D721Med (cell line): ENCODE results near the gene LGR4.

Experiments
- DNase-seq: peaks from one replicate; pipeline ENCODE4 v3.0.0; 2011; ENCODE audit warnings: low spot score; ENCODE audit not compliant: insufficient read length
- FAIRE-seq: peaks from 2 replicates; lab custom pipeline; 2011; peaks lifted over from hg19 to GRCh38; lab: Jason Lieb, UNC
- CTCF ChIP-seq: IDR thresholded peaks from 2 replicates; pipeline ENCODE4 v1.5.1; 2012; ENCODE audit warnings: mild to moderate bottlenecking, control low read depth; ENCODE audit not compliant: insufficient read depth; ENCODE audit errors: missing control alignments

LGR4 gene

DNA sequence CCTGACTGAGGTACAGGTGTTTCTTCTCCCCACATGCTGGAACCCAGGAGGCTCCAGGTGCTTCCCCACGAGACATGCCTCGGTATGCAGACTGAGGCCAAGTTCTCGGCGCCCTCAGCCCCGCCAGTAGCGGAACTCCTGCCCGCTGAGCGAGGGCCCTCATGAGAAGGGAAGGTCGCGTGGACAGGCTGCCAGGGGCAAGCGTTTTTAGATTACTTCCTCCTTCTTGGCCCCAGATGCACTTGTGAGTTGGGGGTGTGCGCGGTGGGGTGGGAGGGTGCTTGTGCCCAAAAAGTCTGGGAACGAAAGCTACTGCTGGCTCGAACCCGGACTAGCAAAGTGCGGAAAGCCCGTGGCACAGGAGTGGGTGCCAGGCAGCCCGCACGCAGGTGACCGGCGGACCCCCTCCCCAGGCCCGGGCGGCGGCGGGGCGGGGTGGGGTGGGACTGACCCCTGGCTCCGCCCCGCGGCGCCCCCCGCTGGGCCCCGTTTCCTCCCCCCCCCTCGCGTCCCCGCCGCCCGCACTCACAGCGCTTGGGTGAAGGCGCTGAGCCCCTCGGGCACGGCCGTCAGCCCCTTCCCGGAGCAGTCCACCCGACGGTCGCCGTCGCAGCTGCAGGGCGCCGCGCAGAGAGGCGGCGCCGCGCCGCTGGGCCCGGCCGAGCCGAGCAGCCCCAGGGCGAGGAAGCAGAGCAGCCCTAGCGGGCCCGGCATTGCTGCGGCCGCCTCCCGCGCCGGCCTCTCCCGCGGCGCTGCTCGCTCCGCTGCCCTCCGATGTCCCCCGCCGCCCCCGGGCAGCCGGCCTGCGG, 797 bp downstream of the LGR4 start:
- no peak for TF ChIP-seq CTCF
- no peak for DNase-seq
- no peak for FAIRE-seq

GRCh38 chr11:27470826-27471588, 1.6 kb downstream of the LGR4 start:
- TF ChIP-seq CTCF: no peak
- FAIRE-seq: no peak
- no peak for DNase-seq

DNA sequence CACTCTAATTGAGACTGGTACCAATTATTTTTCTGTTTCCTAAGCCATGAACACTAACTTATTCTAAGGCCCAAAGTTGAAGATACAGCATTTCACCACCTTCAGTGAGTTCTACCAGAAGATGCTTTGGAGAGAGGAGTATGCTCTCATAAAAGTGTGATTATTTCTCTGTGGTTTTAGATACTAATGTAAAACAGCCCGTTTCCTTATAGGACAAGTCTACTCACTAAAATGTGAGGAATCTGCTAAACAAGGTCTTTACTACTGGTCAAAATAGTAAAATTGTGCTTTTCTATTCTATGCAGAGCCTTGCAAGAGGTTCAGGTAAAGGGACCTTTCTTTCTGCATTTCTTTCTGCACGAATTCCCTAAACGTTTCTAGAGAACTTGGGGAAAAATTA, 2.4 kb downstream of the LGR4 start:
- DNase-seq (no peak), FAIRE-seq (no peak)
- no peak for TF ChIP-seq CTCF

DNA sequence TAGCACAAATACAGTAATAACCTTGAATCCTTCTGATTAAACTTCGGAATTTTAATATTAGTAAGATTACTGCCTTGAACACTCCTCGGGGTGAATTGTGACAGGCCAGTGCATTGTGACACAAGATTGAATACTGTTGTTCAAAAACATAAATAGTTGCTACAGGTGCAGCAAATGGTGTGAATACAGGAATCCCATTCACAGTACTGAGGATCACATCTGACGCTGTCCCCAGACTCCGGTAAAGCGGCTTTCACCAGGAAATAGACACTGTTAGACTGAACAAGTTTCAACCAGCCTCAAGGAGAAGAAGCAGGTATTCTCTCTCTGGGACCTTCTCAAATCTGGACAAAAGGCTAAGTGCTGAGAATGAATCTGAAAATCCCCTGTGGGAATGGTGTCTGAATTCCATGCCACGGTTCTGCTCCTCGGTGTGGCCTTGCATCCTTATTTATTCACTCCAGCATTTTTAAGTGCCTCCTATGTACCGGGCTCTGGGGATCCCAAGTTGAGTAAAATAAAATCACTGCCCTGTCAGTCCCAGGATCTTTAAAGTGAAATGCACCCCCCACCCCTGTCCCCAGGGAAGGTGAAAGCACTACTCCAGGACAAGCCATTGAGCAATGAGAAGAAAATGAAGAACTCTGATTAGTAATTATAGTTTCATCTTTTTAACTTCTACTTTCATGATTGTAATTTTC, 3.4 kb downstream of the LGR4 start:
- DNase-seq (no peak), FAIRE-seq (no peak)
- no peak for TF ChIP-seq CTCF

- FAIRE-seq: no peak
Observed at GRCh38 chr11:27468209-27468994, 4.2 kb downstream of the LGR4 start.

More at GRCh38 chr11:27468209-27468994, 4.2 kb downstream of the LGR4 start:
- TF ChIP-seq CTCF: no peak
- no peak for DNase-seq
